Heart left ventricle (tissue), 16 donors: Measurements from ENCODE around the gene BACH2. TPM values are rescaled to one million over a fixed set of nuclear protein-coding genes. Genes with fewer than 3 reads are reported as not detected.
"Not testable (repeated sequence)": the region's sequence is repeated elsewhere in the genome, so short reads cannot be mapped to it uniquely, and the experiment has no call there.

Experiments used
- ATAC-seq, 4 donors: fragments of 200-7000 bp; cut with Tn5 transposase; one replicate each; pipeline ENCODE4 v1.9.1; 2020 to 2022; ENCODE audit warnings: moderate library complexity in 4 of 4, mild to moderate bottlenecking in 3 of 4, moderate number of reproducible peaks in 1 of 4
- DNase-seq, 5 donors: peaks; one replicate each; pipeline ENCODE4 v3.0.0-alpha.2; 2020
- H3K27ac ChIP-seq, 12 donors: fragments of 200-600 bp; sonication (generic) in 4 of 12; one replicate each; pipeline versions ENCODE4 v1.5.0 to v1.8.0; 2016 to 2022; ENCODE audit warnings: mild to moderate bottlenecking in 2 of 12
- H3K27me3 ChIP-seq, 9 donors: fragments of 200-600 bp; sonication (generic) in 2 of 9; one replicate each; pipeline versions ENCODE4 v1.5.1 to v1.8.0; 2016 to 2022; ENCODE audit warnings: mild to moderate bottlenecking in 3 of 9
- H3K36me3 ChIP-seq, 9 donors: fragments of 200-600 bp; sonication (generic) in 2 of 9; one replicate each; pipeline versions ENCODE4 v1.5.0 to v1.8.0; 2018 to 2022; ENCODE audit warnings: mild to moderate bottlenecking in 2 of 9
- H3K4me1 ChIP-seq, 12 donors: fragments of 200-600 bp; sonication (generic) in 4 of 12; one replicate each; pipeline versions ENCODE4 v1.5.0 to v1.8.0; 2016 to 2022; ENCODE audit warnings: mild to moderate bottlenecking in 3 of 12
- H3K4me3 ChIP-seq, 12 donors: fragments of 200-600 bp; sonication (generic) in 4 of 12; one replicate each; pipeline versions ENCODE4 v1.5.0 to v1.8.0; 2017 to 2022; ENCODE audit warnings: mild to moderate bottlenecking in 9 of 12, moderate library complexity in 4 of 12
- H3K9me3 ChIP-seq, 12 donors: fragments of 200-600 bp; sonication (generic) in 4 of 12; one replicate each; pipeline versions ENCODE4 v1.5.0 to v1.8.0; 2016 to 2022; ENCODE audit warnings: mild to moderate bottlenecking in 1 of 12
- CTCF ChIP-seq, 12 donors: fragments of 200-600 bp; sonication (generic) in 4 of 12; IDR thresholded peaks; one replicate each; pipeline versions ENCODE4 v1.5.0 to v1.8.0; 2018 to 2022; ENCODE audit warnings: antibody characterized with exemption in 12 of 12, mild to moderate bottlenecking in 5 of 12
- POLR2A ChIP-seq, 2 donors: fragments of 450-650 bp; IDR thresholded peaks; one replicate each; pipeline ENCODE4 v1.6.1; 2017; ENCODE audit warnings: antibody characterized with exemption in 2 of 2, mild to moderate bottlenecking in 2 of 2, moderate library complexity in 2 of 2
- WGBS, 4 donors: extraction: QIAGEN DNeasy Blood & Tissue Kit in 2 of 4; methylation state at CpG; one replicate each; pipeline versions ENCODE4 v1.1.5 to v1.1.7; 2013 to 2018; 5-methylcytosine and 5-hydroxymethylcytosine counted together
- intact Hi-C, 10 donors: fragments of 100-400 bp; cut with DNase I; formaldehyde crosslinking; loops; one replicate each; pipeline versions ENCODE4 v1.11.1 to v1.14.2; 2022
- polyA plus RNA-seq, 2 donors: library from polyadenylated mRNA; stranded (reverse); fragments of 200-250 nt; gene quantifications; one replicate each; pipeline ENCODE4 v1.2.3, GENCODE V29; 2013
- total RNA-seq, 9 donors: library from RNA; depleted of rRNA in 2 of 9; stranded (reverse); fragments of >200 nt in 2 of 9; fragmentation: NEBNext Ultra II Directional in 3 of 9; extraction: Animal tissue kit (Norgen Biotek cat#: 25700) in 3 of 9; gene quantifications; one replicate each; pipeline versions ENCODE4 v1.1.0 to v1.2.4, GENCODE V29; 2016 to 2023
- donor health status: ischemic (EF 13 %, LVEDD 7.1; RV severe dilation, severe dysfunction).
- donor health status: healthy with polysubstance abuse.
- donor health status: DM: no; HTN: yes; CAD: no.
- donor health status: DM: no; HTN: no; CAD: no.
- donor health status: ischemic (EF 25% LVEDD 6.9; RV normal size, moderate dysfunction).
- donor health status: ischemic (EF 25% LVEDD 5.7; RV mildly dilated, moderate dysfunction).
- donor health status: healthy.
- donor health status: DM: yes; HTN: yes; CAD: no.
- donor health status: ischemic (EF 35%, LVEDD 5.7; RV mildly dilated, moderate dysfunction).
- donor health status: nonischemic (EF 11% LVEDD 7.7; RV severe dilation, severe dysfunction).
- donor health status: DM: yes; HTN: yes; CAD: no.
- donor health status: PGD.
- donor health status: ischemic (EF 29% LVEDD 5.4; RV normal size, mild dysfunction).
- donor health status: nonischemic (EF 23%, LVEDD 6.1; RV moderate dilation, normal function).

The BACH2 gene
- total and polyA plus RNA-seq, 11 donors = 0.23 to 8.4 (median 1.5) TPM

GRCh38 chr6:89975366-89975765 lies 321.3 kb downstream of the BACH2 start:
- H3K27me3 ChIP-seq = no peaks in the 10 kb centered on the region
- DNase-seq = no peak
- no peak overlapping the region for H3K4me3 ChIP-seq
- ATAC-seq = no peak
- no peaks in the 10 kb centered on the region for H3K9me3 ChIP-seq
- TF ChIP-seq POLR2A (IDR thresholded peaks at IDR 0.05) = no peak
- no peak for TF ChIP-seq CTCF (IDR thresholded peaks at IDR 0.05)
- peak overlapping the region in 1 of 12 donors; percentile 19 for H3K27ac ChIP-seq
- H3K4me1 ChIP-seq = peaks cover 0 to 47% (median 15%) of the 10 kb centered on the region in 12 donors
- WGBS, 4 donors = 71 to 85% (median 75%) methylated on average over 1 of the region's 1 CpG
- no peaks in the 10 kb centered on the region for H3K36me3 ChIP-seq
- intact Hi-C loops = loop anchor here in 8 of 10 donors (2.0 to 10.0 kb wide), 9 partner anchors 109 to 499 kb away; partner anchors contain the start of gene BACH2 (in 4 of the 8)

- intact Hi-C loops = loop anchor here (2.0 to 10.0 kb wide), 13 partner anchors 110 to 500 kb away; partner anchors contain the start of gene BACH2 (in 8 of the 10)
- Histone ChIP-seq H3K4me1 (peaks cover 0 to 50% (median 15%) of the 10 kb centered on the region in 12 donors), H3K27me3 (no peaks in the 10 kb centered on the region), H3K4me3 (no peak overlapping the region), H3K27ac (peak overlapping the region in 5 of 12 donors; percentile 19 to 73 (median 27)), H3K9me3 (no peaks in the 10 kb centered on the region), H3K36me3 (no peaks in the 10 kb centered on the region)
- DNase-seq (peak in 1 of 5 donors; percentile 33), ATAC-seq (peak; percentile 71 to 82 (median 78))
- TF ChIP-seq CTCF (IDR thresholded peaks at IDR 0.05) = no peak
- TF ChIP-seq POLR2A (IDR thresholded peaks at IDR 0.05) = no peak
- WGBS, 4 donors = 51 to 67% (median 58%) methylated on average over 3 of the region's 3 CpGs
These were observed 321.8 kb downstream of the BACH2 start for GRCh38 chr6:89974834-89975233.

- peaks cover 0 to 32% (median 3%) of the 10 kb centered on the region in 12 donors for H3K4me1 ChIP-seq
- H3K27ac ChIP-seq = no peak overlapping the region
- H3K9me3 ChIP-seq = no peaks in the 10 kb centered on the region
- ATAC-seq = no peak
- H3K27me3 ChIP-seq = no peaks in the 10 kb centered on the region
- 91 to 98% (median 97%) methylated on average over 9 of the region's 9 CpGs for WGBS, 4 donors
- intact Hi-C loops = loop anchor here (5.0 to 10.0 kb wide), 10 partner anchors 113 to 503 kb away; partner anchors contain the start of gene BACH2 (in 7 of the 10)
- TF ChIP-seq POLR2A (IDR thresholded peaks at IDR 0.05) (no peak), CTCF (IDR thresholded peaks at IDR 0.05) (no peak)
- DNase-seq = peak in 1 of 5 donors; percentile 48
- no peak overlapping the region for H3K4me3 ChIP-seq
- no peaks in the 10 kb centered on the region for H3K36me3 ChIP-seq
These were observed 324.6 kb downstream of the BACH2 start for GRCh38 chr6:89972025-89972381.

DNA sequence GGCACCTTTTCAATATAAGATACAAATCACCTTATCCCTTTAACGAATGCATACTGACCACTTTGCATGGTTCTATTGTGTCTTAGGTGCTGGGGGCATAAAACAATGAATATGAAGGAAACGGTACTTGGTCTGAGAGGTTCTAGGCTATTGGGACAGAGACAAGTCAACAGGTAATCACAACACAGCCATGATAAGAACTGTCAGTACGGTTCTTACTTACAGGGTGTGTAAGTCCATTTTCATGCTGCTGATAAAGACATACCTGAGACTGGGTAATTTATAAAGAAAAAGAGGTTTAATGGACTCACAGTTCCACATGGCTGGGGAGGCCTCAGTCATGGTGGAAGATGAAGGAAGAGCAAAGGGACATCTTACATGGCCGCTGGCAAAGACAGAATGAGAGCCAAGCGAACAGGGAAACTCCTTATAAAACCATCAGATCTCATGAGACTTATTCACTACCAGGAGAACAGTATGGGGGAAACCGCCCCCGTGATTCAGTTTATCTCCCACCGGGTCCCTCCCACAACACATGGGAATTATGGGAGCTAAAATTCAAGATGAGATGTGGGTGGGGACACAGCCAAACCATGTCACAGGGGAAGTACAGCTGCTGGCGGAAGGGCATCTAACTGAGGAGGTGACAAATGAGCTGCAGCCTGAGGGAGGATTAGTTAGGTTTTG lies 325.2 kb downstream of the BACH2 start:
- not testable (repeated sequence) for H3K27me3 ChIP-seq, H3K36me3 ChIP-seq, H3K27ac ChIP-seq, DNase-seq, ATAC-seq, H3K4me3 ChIP-seq, H3K9me3 ChIP-seq
- H3K4me1 ChIP-seq = peaks cover 0 to 28% (median 3%) of the 10 kb centered on the region in 12 donors
- 86 to 88% (median 87%) methylated on average over 9 of the region's 9 CpGs for WGBS, 4 donors
- intact Hi-C loops = loop anchor here (1.0 to 10.0 kb wide), 16 partner anchors 113 to 508 kb away; partner anchors contain the start of gene BACH2 (in 8 of the 10)
